ENCODE measurements around the gene DYNC1I1.

DNA sequence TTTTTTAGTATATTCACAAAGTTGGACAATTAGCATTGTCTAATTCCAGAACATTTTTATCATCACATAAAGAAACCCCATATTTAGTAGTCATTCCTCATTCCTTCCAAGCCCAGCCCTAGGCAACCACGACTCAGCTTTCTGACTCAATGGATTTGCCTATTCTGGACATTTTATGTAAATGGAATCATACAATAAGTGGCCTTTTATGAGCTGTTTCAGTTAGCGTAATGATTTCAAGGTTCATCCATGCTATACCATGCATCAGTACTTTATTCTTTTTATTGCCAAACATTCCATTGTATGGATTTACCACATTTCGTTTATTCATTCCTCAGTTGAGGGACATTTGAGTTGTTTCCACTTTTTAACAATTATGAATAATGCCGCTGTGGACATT, 249.2 kb downstream of the DYNC1I1 start:
- TF ChIP-seq, protein P1, sequence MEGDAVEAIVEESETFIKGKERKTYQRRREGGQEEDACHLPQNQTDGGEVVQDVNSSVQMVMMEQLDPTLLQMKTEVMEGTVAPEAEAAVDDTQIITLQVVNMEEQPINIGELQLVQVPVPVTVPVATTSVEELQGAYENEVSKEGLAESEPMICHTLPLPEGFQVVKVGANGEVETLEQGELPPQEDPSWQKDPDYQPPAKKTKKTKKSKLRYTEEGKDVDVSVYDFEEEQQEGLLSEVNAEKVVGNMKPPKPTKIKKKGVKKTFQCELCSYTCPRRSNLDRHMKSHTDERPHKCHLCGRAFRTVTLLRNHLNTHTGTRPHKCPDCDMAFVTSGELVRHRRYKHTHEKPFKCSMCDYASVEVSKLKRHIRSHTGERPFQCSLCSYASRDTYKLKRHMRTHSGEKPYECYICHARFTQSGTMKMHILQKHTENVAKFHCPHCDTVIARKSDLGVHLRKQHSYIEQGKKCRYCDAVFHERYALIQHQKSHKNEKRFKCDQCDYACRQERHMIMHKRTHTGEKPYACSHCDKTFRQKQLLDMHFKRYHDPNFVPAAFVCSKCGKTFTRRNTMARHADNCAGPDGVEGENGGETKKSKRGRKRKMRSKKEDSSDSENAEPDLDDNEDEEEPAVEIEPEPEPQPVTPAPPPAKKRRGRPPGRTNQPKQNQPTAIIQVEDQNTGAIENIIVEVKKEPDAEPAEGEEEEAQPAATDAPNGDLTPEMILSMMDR (conservative IDR thresholded peaks at IDR 0.05), result no peak
- no peak for TF ChIP-seq ZFX (IDR thresholded peaks at IDR 0.05)
